ENCODE results near the gene IL1RAPL1. TPM values are rescaled to one million over a fixed set of nuclear protein-coding genes. Genes with fewer than 3 reads are reported as not detected.

Gene IL1RAPL1
- total and polyA plus RNA-seq, 8 donors, result 0.05 to 0.20 (median 0.09) TPM; not detected in 5

DNA sequence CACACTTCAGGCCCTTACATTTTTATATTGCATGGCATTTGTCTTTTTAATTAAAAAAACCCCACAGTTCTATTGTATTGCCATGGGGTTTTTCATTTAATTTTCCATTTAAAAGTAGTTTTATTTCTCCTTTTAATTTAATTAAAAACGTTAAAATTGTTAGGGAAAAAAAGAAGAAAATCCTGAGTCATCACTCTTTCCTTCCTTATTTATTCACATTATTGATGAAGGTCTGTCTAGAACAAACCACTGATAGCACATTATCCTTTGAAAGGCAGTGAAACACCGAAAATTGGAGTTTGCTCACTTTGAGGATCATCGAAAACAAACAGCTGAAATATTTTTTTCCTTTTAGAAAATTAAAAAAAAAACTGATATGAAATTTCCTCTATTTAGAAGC lies 868.5 kb downstream of the IL1RAPL1 start:
- intact Hi-C loops (cut with DNase I), result no loop called here
- TF ChIP-seq, protein P1, sequence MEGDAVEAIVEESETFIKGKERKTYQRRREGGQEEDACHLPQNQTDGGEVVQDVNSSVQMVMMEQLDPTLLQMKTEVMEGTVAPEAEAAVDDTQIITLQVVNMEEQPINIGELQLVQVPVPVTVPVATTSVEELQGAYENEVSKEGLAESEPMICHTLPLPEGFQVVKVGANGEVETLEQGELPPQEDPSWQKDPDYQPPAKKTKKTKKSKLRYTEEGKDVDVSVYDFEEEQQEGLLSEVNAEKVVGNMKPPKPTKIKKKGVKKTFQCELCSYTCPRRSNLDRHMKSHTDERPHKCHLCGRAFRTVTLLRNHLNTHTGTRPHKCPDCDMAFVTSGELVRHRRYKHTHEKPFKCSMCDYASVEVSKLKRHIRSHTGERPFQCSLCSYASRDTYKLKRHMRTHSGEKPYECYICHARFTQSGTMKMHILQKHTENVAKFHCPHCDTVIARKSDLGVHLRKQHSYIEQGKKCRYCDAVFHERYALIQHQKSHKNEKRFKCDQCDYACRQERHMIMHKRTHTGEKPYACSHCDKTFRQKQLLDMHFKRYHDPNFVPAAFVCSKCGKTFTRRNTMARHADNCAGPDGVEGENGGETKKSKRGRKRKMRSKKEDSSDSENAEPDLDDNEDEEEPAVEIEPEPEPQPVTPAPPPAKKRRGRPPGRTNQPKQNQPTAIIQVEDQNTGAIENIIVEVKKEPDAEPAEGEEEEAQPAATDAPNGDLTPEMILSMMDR (IDR thresholded peaks at IDR 0.05), result no peak
- 36 to 38% methylated on average over 3 of the region's 3 CpGs for WGBS, 2 donors
- no peaks in the 10 kb centered on the region for H3K27me3 ChIP-seq
- no peaks in the 10 kb centered on the region for H3K36me3 ChIP-seq
- H3K27ac ChIP-seq, result no peak overlapping the region
- ATAC-seq (no peak), FAIRE-seq (no peak), DNase-seq (no peak)
- H3K4me1 ChIP-seq, result no peaks in the 10 kb centered on the region
- H3K9me3 ChIP-seq, result no peaks in the 10 kb centered on the region
- H3K4me3 ChIP-seq, result no peak overlapping the region

DNA sequence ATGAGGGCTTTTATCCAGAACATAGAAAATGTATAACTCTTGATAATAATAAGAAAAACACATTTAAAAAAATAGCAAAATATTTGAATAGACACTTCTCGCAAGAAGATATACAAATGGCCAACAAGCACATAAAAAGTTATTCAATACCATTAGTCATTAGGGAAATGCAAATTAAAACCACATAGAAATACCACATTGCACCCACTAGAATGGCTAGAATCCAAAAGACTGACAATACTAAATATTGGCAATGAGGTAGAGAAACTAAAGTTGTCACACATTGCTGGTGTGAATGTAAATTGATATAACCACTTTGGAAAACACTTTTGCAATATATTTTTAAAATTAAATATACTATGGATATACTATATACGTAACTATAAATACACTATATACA lies 873.8 kb downstream of the IL1RAPL1 start:
- DNase-seq, result no peak
- Histone ChIP-seq H3K36me3 (no peaks in the 10 kb centered on the region), H3K4me1 (no peaks in the 10 kb centered on the region), H3K27me3 (no peaks in the 10 kb centered on the region), H3K4me3 (no peak overlapping the region), H3K27ac (no peak overlapping the region), H3K9me3 (no peaks in the 10 kb centered on the region)
- WGBS, 2 donors, result 80 to 81% methylated on average over 2 of the region's 2 CpGs
- TF ChIP-seq, protein P1 (IDR thresholded peaks at IDR 0.05), result no peak
- FAIRE-seq, result no peak
- ATAC-seq, result no peak
- intact Hi-C loops (cut with DNase I), result no loop called here

DNA sequence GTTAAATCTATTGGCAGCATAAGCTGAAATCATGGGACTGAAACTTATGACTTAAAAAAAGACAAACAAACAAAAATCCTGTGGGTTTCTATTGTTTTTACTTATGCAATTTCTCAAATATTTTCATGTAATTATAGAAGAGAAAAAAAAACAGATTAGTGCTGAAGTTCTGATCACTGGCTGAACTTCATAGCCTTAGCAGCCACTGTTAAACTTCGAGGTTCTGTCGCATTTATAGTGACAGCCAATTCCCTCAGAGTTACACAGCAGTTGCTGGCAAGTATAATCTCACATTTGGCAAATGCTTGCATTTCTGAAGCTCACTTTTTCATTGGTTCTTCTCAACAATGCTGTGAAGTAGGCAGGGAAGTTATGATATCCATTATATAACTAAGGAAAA lies 879.2 kb downstream of the IL1RAPL1 start:
- no peaks in the 10 kb centered on the region for H3K27me3 ChIP-seq
- H3K4me1 ChIP-seq, result no peaks in the 10 kb centered on the region
- H3K9me3 ChIP-seq, result no peaks in the 10 kb centered on the region
- ATAC-seq (no peak), FAIRE-seq (no peak), DNase-seq (no peak)
- 41 to 43% methylated on average over 2 of the region's 2 CpGs for WGBS, 2 donors
- no peak overlapping the region for H3K4me3 ChIP-seq
- no peaks in the 10 kb centered on the region for H3K36me3 ChIP-seq
- intact Hi-C loops (cut with DNase I), result no loop called here
- TF ChIP-seq, protein P1 (IDR thresholded peaks at IDR 0.05), result no peak
- no peak overlapping the region for H3K27ac ChIP-seq

DNA sequence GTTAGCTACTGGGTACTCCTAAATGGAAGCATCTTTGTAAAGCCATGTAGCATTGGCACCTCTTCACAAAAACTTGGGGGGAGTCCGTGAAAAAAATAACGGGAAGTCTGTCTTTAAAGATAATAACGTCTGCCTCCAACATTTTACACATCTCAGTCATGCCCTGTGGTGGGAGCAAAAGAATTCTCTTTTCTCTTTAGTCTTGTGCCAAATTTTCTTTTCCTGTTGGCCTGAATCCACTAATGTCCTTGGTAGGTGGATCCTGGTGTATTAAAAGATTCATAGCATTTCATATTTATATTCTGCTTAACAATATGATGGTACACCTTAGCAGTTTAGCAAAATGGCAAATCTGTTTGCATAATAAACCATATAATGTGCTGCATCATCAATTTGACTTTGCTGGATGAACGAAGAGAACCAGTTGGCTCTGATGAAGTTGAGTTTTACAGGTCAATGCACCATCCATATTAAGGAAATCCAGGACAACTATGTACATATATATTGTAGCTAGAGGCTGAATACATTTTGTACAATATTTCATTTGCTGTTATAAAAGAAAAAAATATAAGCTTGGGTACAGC lies 881.8 kb downstream of the IL1RAPL1 start:
- no peak overlapping the region for H3K27ac ChIP-seq
- H3K9me3 ChIP-seq, result no peaks in the 10 kb centered on the region
- no peaks in the 10 kb centered on the region for H3K27me3 ChIP-seq
- H3K4me3 ChIP-seq, result no peak overlapping the region
- intact Hi-C loops (cut with DNase I), result no loop called here
- 28 to 41% methylated on average over 4 of the region's 4 CpGs for WGBS, 2 donors
- H3K4me1 ChIP-seq, result no peaks in the 10 kb centered on the region
- H3K36me3 ChIP-seq, result no peaks in the 10 kb centered on the region
- FAIRE-seq (no peak), DNase-seq (no peak), ATAC-seq (no peak)
- TF ChIP-seq, protein P1 (IDR thresholded peaks at IDR 0.05), result no peak

DNA sequence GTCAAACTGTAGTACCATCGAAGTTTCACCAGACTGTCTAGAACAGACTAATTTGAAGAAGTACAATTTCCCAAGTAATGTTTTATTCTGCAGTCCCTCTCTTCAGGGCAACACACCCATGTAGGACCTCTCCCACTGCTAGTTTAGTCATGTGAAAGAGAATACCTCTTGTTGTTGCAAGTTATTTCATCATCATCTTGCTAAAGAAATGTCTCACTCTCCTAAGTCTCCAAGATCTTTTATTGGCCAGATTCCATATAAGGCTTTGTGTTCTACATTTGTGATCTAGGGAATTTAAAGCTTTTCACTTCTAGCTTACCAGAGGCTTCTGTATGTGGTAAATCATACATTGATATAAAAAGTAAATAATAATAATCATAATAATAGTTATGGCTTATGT lies 882.8 kb downstream of the IL1RAPL1 start:
- intact Hi-C loops (cut with DNase I), result no loop called here
- TF ChIP-seq, protein P1 (IDR thresholded peaks at IDR 0.05), result no peak
- Histone ChIP-seq H3K9me3 (no peaks in the 10 kb centered on the region), H3K27me3 (no peaks in the 10 kb centered on the region), H3K27ac (no peak overlapping the region), H3K4me3 (no peak overlapping the region), H3K4me1 (no peaks in the 10 kb centered on the region), H3K36me3 (no peaks in the 10 kb centered on the region)
- no peak for ATAC-seq
- FAIRE-seq, result no peak
- WGBS, 2 donors, result 49 to 62% methylated on average over 1 of the region's 1 CpG
- DNase-seq, result no peak
